Stimulated activated CD8-positive, alpha-beta memory T cell treated with anti-CD3 and anti-CD28 coated beads, Interleukin-7, amount 100 ng/mL, for 4 hours (primary cell): ENCODE data around the gene NELFA.

Source experiments
- DNase-seq, 2 donors: peaks; one replicate each; pipeline ENCODE4 v3.0.0-alpha.2; 2020; ENCODE audit warnings: low read depth in 2 of 2

NELFA gene

GRCh38 chr4:2008921-2009650 is at the start of gene NELFA:
NELFA (minus strand) TSS chr4:2008974; CDS start chr4:2008959, 15 bp downstream.
- peak; percentile 91 to 93 for DNase-seq

GRCh38 chr4:2057382-2058065 is 48.8 kb upstream of the NELFA start:
- no peak for DNase-seq

- DNase-seq = no peak
Observed at GRCh38 chr4:2054217-2054616, 45.4 kb upstream of the NELFA start.

GRCh38 chr4:2051086-2051485 is 42.3 kb upstream of the NELFA start:
- no peak for DNase-seq

DNA sequence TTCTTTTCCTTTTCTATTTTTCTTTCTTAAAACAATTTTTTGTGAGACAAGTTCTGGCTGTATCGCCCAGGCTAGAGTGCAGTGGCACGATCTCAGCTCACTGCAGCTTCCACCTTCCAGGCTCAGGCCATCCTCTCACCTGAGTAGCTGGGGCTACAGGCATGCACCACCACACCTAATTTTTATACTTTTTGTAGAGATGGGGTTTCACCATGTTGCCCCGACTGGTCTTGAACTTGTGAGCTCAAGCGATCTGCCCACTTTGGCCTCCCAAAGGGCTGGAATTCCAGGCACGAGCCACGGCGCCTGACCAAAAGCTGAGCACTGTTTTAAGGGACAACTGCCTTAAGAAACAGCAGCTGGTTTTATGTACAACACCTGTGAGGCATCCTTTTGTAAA is 41.0 kb upstream of the NELFA start:
- DNase-seq = no peak

GRCh38 chr4:2049381-2049780 is 40.6 kb upstream of the NELFA start:
- DNase-seq = no peak

- no peak for DNase-seq
Observed at GRCh38 chr4:2048831-2049230, 40.1 kb upstream of the NELFA start.

DNA sequence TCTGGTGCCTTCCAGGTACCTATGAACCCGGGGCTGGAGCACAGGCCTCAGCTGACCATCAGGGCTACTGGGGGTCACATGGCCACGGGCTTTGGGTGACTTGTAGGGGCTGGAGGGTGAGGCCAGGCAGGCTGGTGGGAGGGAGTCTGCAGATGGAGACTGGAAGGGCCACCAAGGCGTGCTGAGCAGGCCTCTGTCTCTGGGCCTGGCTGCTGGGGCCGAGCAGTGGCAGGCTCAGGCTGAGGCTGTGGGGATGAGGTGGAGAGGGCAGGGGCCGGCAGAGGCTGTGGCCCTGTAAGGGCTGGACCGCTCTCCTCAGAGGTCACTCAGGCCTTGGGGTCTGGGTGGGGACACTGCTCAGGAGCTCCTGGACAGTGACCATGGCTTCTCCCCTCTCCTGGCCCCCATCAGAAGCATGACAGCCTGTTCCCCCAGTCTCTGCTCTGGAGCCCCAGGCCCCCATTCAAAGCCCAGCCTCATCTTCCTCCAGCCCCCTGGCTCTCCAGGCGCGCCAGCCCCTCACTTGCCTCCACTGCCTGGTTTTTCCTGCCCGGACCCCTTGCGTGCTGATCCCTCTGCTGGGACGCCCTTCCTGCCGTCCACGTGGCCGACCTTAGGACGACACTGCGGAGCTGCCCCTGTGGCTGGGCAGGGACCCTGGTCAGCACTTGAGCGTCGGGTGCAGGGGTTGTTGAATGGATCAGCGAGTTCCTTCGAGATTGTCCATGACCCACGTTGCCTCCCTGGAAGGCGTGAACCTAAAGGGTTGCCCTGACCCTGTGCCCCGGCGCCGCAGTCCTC is 39.2 kb upstream of the NELFA start:
- DNase-seq = no peak

DNA sequence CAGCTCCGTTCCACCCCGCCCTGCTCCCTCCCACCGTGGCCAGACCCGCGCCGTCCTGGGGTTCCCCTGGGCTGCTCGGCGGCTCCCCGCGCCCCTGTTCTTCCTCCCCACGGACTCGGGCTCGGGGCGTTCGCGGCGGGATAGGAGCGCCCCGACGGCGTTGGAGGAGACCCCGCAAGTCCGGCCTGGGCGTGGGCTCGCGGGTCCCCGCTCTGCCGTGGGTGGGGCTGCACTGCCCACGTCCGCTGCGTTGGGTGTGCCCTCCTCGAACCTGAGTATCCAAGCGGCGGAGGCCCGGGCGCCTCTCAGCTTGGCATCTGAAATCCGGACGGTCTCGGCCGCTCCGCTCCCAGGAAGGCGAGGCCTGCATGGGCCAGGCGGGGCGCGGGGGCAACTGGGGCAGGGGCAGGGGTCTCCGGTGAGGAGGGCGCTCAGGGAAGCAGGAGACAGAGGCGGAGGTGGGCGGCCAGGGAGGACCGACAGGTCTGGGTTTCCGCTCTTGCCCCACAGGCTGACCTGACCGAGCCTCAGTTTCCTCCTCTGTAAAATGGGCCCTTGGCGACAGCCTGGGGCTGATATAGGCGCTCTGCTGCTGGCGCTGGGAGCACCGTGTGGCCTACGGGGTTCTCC is 38.4 kb upstream of the NELFA start:
- DNase-seq = no peak

- no peak for DNase-seq
Observed at GRCh38 chr4:2046031-2046961, 37.5 kb upstream of the NELFA start.

- no peak for DNase-seq
Observed at GRCh38 chr4:2045518-2045951, 36.8 kb upstream of the NELFA start.

GRCh38 chr4:2044542-2045517 is 36.1 kb upstream of the NELFA start:
- DNase-seq = no peak

GRCh38 chr4:2044119-2044485 is 35.3 kb upstream of the NELFA start:
- DNase-seq = no peak

DNA sequence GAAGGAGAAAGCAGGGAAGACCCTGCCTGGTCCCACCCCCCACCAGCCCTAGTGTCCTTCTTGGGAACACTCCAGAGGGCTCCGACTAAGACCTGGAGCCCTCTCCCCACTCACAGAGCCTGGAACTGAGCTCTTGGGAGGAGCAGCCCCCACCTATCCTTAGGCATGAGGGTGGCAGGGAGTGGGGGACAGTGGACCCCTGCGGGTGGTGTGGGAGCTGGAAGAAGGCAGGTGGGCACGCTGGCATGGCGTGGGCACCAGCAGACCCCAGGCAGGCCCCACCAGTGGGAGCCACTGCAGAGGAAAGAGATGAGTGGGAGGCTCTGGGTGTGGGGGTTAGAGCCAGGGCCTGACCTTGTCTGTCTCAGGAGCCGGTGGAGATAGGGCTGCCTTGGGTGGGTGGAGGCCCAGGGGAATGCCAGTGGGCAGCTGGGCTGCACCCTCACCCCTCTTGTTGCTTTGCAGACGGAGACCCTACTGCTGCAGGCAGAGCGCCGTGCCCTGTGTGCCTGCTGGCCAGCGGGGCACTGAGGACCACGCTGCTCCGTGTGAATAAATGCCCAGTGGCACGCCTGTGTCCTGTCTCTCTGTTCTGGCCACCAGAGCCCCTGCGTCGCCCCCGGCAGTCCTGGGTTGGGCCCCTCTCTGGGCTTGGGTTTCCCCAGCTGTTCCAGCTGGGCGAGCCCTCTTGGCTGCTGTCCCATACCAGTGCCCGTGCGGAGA is 34.8 kb upstream of the NELFA start:
- no peak for DNase-seq

- DNase-seq = no peak
Observed at GRCh38 chr4:2042947-2043395, 34.2 kb upstream of the NELFA start.

- DNase-seq = peak in 1 of 2 donors; percentile 38
Observed at GRCh38 chr4:2042204-2042946, 33.6 kb upstream of the NELFA start.

- DNase-seq = peak; percentile 64 to 75
Observed at GRCh38 chr4:2041239-2042130, 32.7 kb upstream of the NELFA start.
